Sigmoid colon (tissue), 7 donors: Measurements from ENCODE around the gene CCNY. TPM values are rescaled to one million over a fixed set of nuclear protein-coding genes. Genes with fewer than 3 reads are reported as not detected.

ENCODE experiments used
- DNase-seq: peaks from one replicate; pipeline ENCODE4 v3.0.0-alpha.2; 2019
- H3K27ac ChIP-seq, 4 donors: fragments of 200-600 bp; sonication (generic); one replicate each; pipeline ENCODE4 v1.5.1; 2016 to 2019; ENCODE audit warnings: mild to moderate bottlenecking in 1 of 4
- H3K27me3 ChIP-seq, 3 donors: fragments of 200-600 bp; sonication (generic); one replicate each; pipeline ENCODE4 v1.5.1; 2019; ENCODE audit warnings: mild to moderate bottlenecking in 1 of 3
- H3K36me3 ChIP-seq, 4 donors: fragments of 200-600 bp; sonication (generic); one replicate each; pipeline ENCODE4 v1.5.1; 2016 to 2019
- H3K4me1 ChIP-seq, 4 donors: fragments of 200-600 bp; sonication (generic); one replicate each; pipeline ENCODE4 v1.5.1; 2017 to 2019
- H3K4me3 ChIP-seq, 4 donors: fragments of 200-600 bp; sonication (generic); one replicate each; pipeline ENCODE4 v1.5.1; 2017 to 2019; ENCODE audit warnings: mild to moderate bottlenecking in 2 of 4, moderate library complexity in 1 of 4
- H3K9me3 ChIP-seq, 4 donors: fragments of 200-600 bp in 3 of 4; sonication (generic) in 3 of 4; one replicate each; pipeline versions ENCODE4 v1.5.1 to v1.6.1; 2013 to 2019
- EP300 ChIP-seq, 4 donors: sonication (generic); formaldehyde crosslinking; IDR thresholded peaks; one replicate each; pipeline ENCODE4 v1.6.1; 2017; ENCODE audit warnings: antibody characterized with exemption in 4 of 4
- POLR2A ChIP-seq, 2 donors: fragments of 450-650 bp; IDR thresholded peaks; one replicate each; pipeline ENCODE4 v1.6.1; 2016; ENCODE audit warnings: antibody characterized with exemption in 2 of 2, mild to moderate bottlenecking in 2 of 2, moderate library complexity in 2 of 2
- POLR2AphosphoS5 ChIP-seq, 4 donors: sonication (generic); formaldehyde crosslinking; IDR thresholded peaks; one replicate each; pipeline ENCODE4 v1.6.1; 2017; ENCODE audit warnings: antibody characterized with exemption in 4 of 4
- WGBS, 2 donors: extraction: QIAGEN DNeasy Blood & Tissue Kit; methylation state at CpG; one replicate each; pipeline ENCODE4 v1.1.7; 2013; 5-methylcytosine and 5-hydroxymethylcytosine counted together
- intact Hi-C: fragments of 100-400 bp; cut with DNase I; formaldehyde crosslinking; loops from one replicate; pipeline ENCODE4 v1.15.1; 2023
- polyA plus RNA-seq, 3 donors: library from polyadenylated mRNA; stranded (reverse); fragments of 200-250 nt; gene quantifications; one replicate each; pipeline ENCODE4 v1.2.3, GENCODE V29; 2013
- total RNA-seq, 4 donors: library from RNA; depleted of rRNA; stranded (reverse); fragments of >200 nt; gene quantifications; one replicate each; pipeline ENCODE4 v1.1.0, GENCODE V29; 2016
- TF ChIP-seq, protein P1 (sequence below), 4 experiments: fragments of 450-650 bp in 3 of 4; fragments of 200-600 bp in 1 of 4; IDR thresholded peaks; one replicate each; pipeline ENCODE4 v1.5.1; 2016 to 2019; ENCODE audit warnings: antibody characterized with exemption in 4 of 4, mild to moderate bottlenecking in 3 of 4, moderate library complexity in 2 of 4
- donor health status: healthy with polysubstance abuse.
- donor health status: Bipolar disorder and iron deficiency.
- donor health status: healthy.

CCNY gene
- total and polyA plus RNA-seq, 7 donors, result 24.0 to 45.7 (median 35.7) TPM

DNA sequence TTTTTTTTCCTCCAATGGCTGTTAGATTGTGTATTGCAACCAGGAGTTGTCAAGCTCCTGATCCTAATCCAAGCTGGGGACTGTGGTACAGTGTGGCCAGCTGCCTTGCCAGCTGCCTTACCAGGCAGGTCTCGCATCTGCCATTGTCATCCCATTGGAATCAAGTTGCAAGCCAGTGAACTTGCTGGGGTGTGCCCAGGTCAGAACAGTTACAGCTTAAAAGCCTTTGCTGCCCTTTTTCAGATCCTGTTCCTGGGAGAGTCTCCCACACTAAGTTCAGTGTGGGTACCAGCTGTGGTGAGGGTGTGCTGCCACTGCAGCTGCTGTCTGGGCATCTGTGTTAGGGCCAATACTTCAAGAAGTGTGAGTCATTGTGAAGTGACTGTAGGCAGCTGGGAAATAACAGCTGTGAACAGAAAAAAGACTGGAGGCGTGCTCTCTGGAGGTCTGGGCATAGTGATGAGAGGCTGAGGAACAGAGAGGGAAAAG, 72.8 kb downstream of the CCNY start:
- intact Hi-C loops, result no loop called here
- Histone ChIP-seq H3K4me3 (no peak overlapping the region), H3K36me3 (no peaks in the 10 kb centered on the region), H3K4me1 (peaks cover 0 to 53% (median 48%) of the 10 kb centered on the region in 4 donors), H3K27ac (peak overlapping the region in 3 of 4 donors; percentile 70 to 74 (median 72)), H3K9me3 (no peaks in the 10 kb centered on the region), H3K27me3 (no peaks in the 10 kb centered on the region)
- WGBS, 2 donors, result 69 to 87% methylated on average over 2 of the region's 2 CpGs
- DNase-seq, result peak; percentile 80
- TF ChIP-seq POLR2AphosphoS5 (IDR thresholded peaks at IDR 0.05), result peak in 3 of 4 donors; percentile 70 to 78 (median 71)
- TF ChIP-seq EP300 (IDR thresholded peaks at IDR 0.05), result no peak

DNA sequence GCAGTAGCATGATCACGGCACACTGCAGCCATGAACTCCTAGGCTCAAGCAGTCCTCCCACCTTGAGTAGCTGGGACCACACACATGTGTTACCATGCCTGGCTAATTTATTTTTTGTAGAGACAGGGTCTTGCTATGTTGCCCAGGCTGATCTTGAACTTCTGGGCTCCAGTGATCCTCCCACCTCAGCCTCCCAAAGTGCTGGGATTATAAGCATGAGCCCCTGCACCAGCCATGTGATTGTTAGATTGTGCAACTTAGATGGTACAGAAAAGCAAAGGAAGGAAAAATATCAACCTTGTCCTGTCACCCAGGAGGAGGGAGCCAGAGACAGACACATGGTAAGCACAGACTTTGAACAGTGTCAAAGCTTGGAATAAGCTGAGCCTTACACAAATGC, 73.5 kb downstream of the CCNY start:
- TF ChIP-seq, protein P1, sequence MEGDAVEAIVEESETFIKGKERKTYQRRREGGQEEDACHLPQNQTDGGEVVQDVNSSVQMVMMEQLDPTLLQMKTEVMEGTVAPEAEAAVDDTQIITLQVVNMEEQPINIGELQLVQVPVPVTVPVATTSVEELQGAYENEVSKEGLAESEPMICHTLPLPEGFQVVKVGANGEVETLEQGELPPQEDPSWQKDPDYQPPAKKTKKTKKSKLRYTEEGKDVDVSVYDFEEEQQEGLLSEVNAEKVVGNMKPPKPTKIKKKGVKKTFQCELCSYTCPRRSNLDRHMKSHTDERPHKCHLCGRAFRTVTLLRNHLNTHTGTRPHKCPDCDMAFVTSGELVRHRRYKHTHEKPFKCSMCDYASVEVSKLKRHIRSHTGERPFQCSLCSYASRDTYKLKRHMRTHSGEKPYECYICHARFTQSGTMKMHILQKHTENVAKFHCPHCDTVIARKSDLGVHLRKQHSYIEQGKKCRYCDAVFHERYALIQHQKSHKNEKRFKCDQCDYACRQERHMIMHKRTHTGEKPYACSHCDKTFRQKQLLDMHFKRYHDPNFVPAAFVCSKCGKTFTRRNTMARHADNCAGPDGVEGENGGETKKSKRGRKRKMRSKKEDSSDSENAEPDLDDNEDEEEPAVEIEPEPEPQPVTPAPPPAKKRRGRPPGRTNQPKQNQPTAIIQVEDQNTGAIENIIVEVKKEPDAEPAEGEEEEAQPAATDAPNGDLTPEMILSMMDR (IDR thresholded peaks at IDR 0.05), result no peak
- TF ChIP-seq EP300 (IDR thresholded peaks at IDR 0.05) (no peak), POLR2AphosphoS5 (IDR thresholded peaks at IDR 0.05) (no peak), POLR2A (IDR thresholded peaks at IDR 0.05) (no peak)
- 86 to 92% methylated on average over 1 of the region's 1 CpG for WGBS, 2 donors

GRCh38 chr10:35412003-35412723, 75.9 kb downstream of the CCNY start:
- 80 to 85% methylated on average over 4 of the region's 4 CpGs for WGBS, 2 donors
- Histone ChIP-seq H3K9me3 (no peaks in the 10 kb centered on the region), H3K36me3 (no peaks in the 10 kb centered on the region), H3K4me1 (peaks cover 0 to 67% (median 59%) of the 10 kb centered on the region in 4 donors), H3K27me3 (no peaks in the 10 kb centered on the region), H3K4me3 (no peak overlapping the region), H3K27ac (peak overlapping the region in 1 of 4 donors; percentile 43)
- peak; percentile 27 for DNase-seq
- TF ChIP-seq EP300 (IDR thresholded peaks at IDR 0.05), result no peak
- no peak for TF ChIP-seq POLR2A (IDR thresholded peaks at IDR 0.05)
- no peak for TF ChIP-seq POLR2AphosphoS5 (IDR thresholded peaks at IDR 0.05)
- TF ChIP-seq, protein P1 (IDR thresholded peaks at IDR 0.05), result no peak
- intact Hi-C loops, result no loop called here

More for the DNA sequence above, 73.5 kb downstream of the CCNY start:
- no peaks in the 10 kb centered on the region for H3K36me3 ChIP-seq
- no peaks in the 10 kb centered on the region for H3K9me3 ChIP-seq
- intact Hi-C loops, result no loop called here
- H3K4me3 ChIP-seq, result no peak overlapping the region
- DNase-seq, result peak; percentile 29
- no peaks in the 10 kb centered on the region for H3K27me3 ChIP-seq
- H3K4me1 ChIP-seq, result peaks cover 0 to 55% (median 47%) of the 10 kb centered on the region in 4 donors
- H3K27ac ChIP-seq, result peak overlapping the region in 3 of 4 donors; percentile 37 to 74 (median 72)

DNA sequence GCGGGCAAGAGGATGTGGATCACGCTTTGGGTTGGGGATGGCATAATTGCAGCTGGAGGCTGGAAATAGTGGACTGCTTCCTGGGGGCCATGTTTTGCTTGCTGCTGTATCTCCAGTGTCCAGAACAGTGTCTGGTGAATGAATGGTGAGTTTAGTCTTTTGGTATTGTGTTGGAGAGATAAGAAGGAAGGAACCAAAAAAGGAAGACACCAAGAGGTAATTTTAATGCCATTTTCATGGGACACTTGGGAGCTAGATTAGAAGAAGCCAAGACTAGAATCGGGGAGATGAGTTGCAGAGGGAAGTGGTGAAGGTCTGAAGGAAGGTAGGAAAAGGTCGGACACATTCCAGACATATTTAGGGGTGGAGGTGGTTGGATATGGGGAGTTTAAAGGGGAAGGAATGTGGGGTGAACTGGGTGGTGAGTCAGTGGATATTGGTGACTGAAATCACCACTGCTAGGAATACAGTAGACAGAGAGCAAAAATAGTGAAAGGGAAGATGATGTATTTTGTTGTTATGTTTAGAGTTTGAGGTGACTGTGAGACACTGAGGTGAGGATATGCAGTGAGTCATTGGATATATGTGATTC, 76.7 kb downstream of the CCNY start:
- Histone ChIP-seq H3K27ac (peak overlapping the region in 1 of 4 donors; percentile 43), H3K27me3 (no peaks in the 10 kb centered on the region), H3K4me3 (no peak overlapping the region), H3K4me1 (peaks cover 0 to 74% (median 67%) of the 10 kb centered on the region in 4 donors), H3K36me3 (no peaks in the 10 kb centered on the region), H3K9me3 (no peaks in the 10 kb centered on the region)
- 93 to 94% methylated on average over 4 of the region's 4 CpGs for WGBS, 2 donors
- peak; percentile 11 for DNase-seq
- TF ChIP-seq EP300 (IDR thresholded peaks at IDR 0.05) (no peak), POLR2AphosphoS5 (IDR thresholded peaks at IDR 0.05) (no peak), POLR2A (IDR thresholded peaks at IDR 0.05) (no peak)
- TF ChIP-seq, protein P1 (IDR thresholded peaks at IDR 0.05), result no peak
- intact Hi-C loops, result no loop called here
